GM18519 (cell line): Measurements from ENCODE around the gene R3HDM4.
"Not testable (repeated sequence)": the region's sequence is repeated elsewhere in the genome, so short reads cannot be mapped to it uniquely, and the experiment has no call there.

Experiments used
- ATAC-seq: cut with Tn5 transposase; IDR thresholded peaks from one replicate; pipeline ENCODE4 v1.9.1; 2021; ENCODE audit warnings: mild to moderate bottlenecking, moderate library complexity; ENCODE audit not compliant: unreplicated experiment, low FRiP score

The R3HDM4 gene

GRCh38 chr19:913080-913748 lies at the start of gene R3HDM4:
Gene R3HDM4 (minus strand): TSS chr19:913219. CDS start chr19:913157, 62 bp downstream.
- no peak for ATAC-seq

GRCh38 chr19:961866-962620 lies 49.0 kb upstream of the R3HDM4 start:
- no peak for ATAC-seq

GRCh38 chr19:960601-960938 lies 47.6 kb upstream of the R3HDM4 start:
- ATAC-seq = no peak

GRCh38 chr19:960020-960419 lies 47.0 kb upstream of the R3HDM4 start:
- ATAC-seq = no peak

GRCh38 chr19:958967-959855 lies 46.2 kb upstream of the R3HDM4 start:
- ATAC-seq = no peak

- not testable (repeated sequence) for ATAC-seq
These were observed 44.6 kb upstream of the R3HDM4 start for GRCh38 chr19:957578-957977.

- no peak for ATAC-seq
These were observed 43.9 kb upstream of the R3HDM4 start for GRCh38 chr19:956766-957440.

GRCh38 chr19:955803-956765 lies 43.1 kb upstream of the R3HDM4 start:
- ATAC-seq = no peak

GRCh38 chr19:954672-955494 lies 41.9 kb upstream of the R3HDM4 start:
- no peak for ATAC-seq

- ATAC-seq = no peak
These were observed 41.3 kb upstream of the R3HDM4 start for GRCh38 chr19:954272-954671.

- ATAC-seq = no peak
These were observed 40.6 kb upstream of the R3HDM4 start for GRCh38 chr19:953445-954271.

- ATAC-seq = no peak
These were observed 39.8 kb upstream of the R3HDM4 start for GRCh38 chr19:952680-953444.

GRCh38 chr19:952049-952679 lies 39.1 kb upstream of the R3HDM4 start:
- ATAC-seq = no peak

- no peak for ATAC-seq
These were observed 37.5 kb upstream of the R3HDM4 start for GRCh38 chr19:950352-951066.

- no peak for ATAC-seq
These were observed 36.0 kb upstream of the R3HDM4 start for GRCh38 chr19:948842-949496.
